GM12875 (cell line): ENCODE measurements around the gene WNT2B.

Experiments
- H3K4me3 ChIP-seq: one replicate; pipeline ENCODE4 v1.5.1; 2011; ENCODE audit warnings: low read depth, low read length, control low read depth
- CTCF ChIP-seq: IDR thresholded peaks from 2 replicates; pipeline ENCODE4 v1.5.1; 2011; ENCODE audit warnings: low read depth, mild to moderate bottlenecking, control low read depth, inconsistent platforms, low read length, moderate library complexity, borderline replicate concordance; ENCODE audit not compliant: insufficient read depth

Gene WNT2B

GRCh38 chr1:112544011-112544688 is 35.4 kb downstream of the WNT2B start:
- TF ChIP-seq CTCF, result no peak
- no peak overlapping the region for H3K4me3 ChIP-seq

- H3K4me3 ChIP-seq, result no peak overlapping the region
- no peak for TF ChIP-seq CTCF
Measured at GRCh38 chr1:112544751-112545150, 36.0 kb downstream of the WNT2B start.

GRCh38 chr1:112546076-112546475 is 37.3 kb downstream of the WNT2B start:
- no peak for TF ChIP-seq CTCF
- no peak overlapping the region for H3K4me3 ChIP-seq

- TF ChIP-seq CTCF, result no peak
- H3K4me3 ChIP-seq, result no peak overlapping the region
Measured at GRCh38 chr1:112548547-112548946, 39.8 kb downstream of the WNT2B start.

GRCh38 chr1:112549590-112549989 is 40.8 kb downstream of the WNT2B start:
- no peak for TF ChIP-seq CTCF

GRCh38 chr1:112554411-112554810 is 45.6 kb downstream of the WNT2B start:
- no peak for TF ChIP-seq CTCF
- H3K4me3 ChIP-seq, result no peak overlapping the region

More at GRCh38 chr1:112549590-112549989, 40.8 kb downstream of the WNT2B start:
- H3K4me3 ChIP-seq, result no peak overlapping the region

- TF ChIP-seq CTCF, result no peak
- H3K4me3 ChIP-seq, result no peak overlapping the region
Measured at GRCh38 chr1:112557385-112557784, 48.6 kb downstream of the WNT2B start.
